ENCODE results near the gene AP3B1.

Gene AP3B1

GRCh38 chr5:78279194-78279593, 15.3 kb downstream of the AP3B1 start:
- H3K4me1 ChIP-seq (ENCODE audit: control insufficient read depth, low read depth, low read length) = no peaks in the 10 kb centered on the region
- H2AK5ac ChIP-seq (ENCODE audit: low read length) = no peak overlapping the region
- H3K4ac ChIP-seq (ENCODE audit: low read depth, low read length) = no peak overlapping the region
- H4K8ac ChIP-seq (ENCODE audit: low read depth, low read length) = no peak overlapping the region
- H3K4me2 ChIP-seq (ENCODE audit: low read length) = no peak overlapping the region
- no peak overlapping the region for H3K27ac ChIP-seq (ENCODE audit: low read depth, low read length)
- DNase-seq = no peak
- no peak overlapping the region for H3K23ac ChIP-seq (ENCODE audit: low read length)
- H3K9ac ChIP-seq (ENCODE audit: low read length) = no peak overlapping the region
- H3K18ac ChIP-seq (ENCODE audit: low read length) = no peak overlapping the region
- no peak overlapping the region for H3K56ac ChIP-seq (ENCODE audit: low read length)
- H4K5ac ChIP-seq (ENCODE audit: low read length) = no peak overlapping the region
- no CpG with 5 or more reads among the region's 5 CpGs for WGBS (ENCODE audit: extremely low coverage, insufficient coverage, low lambda C conversion rate)
- H2BK120ac ChIP-seq (ENCODE audit: low read depth, low read length) = no peak overlapping the region
- no peaks in the 10 kb centered on the region for H3K36me3 ChIP-seq (ENCODE audit: control insufficient read depth, insufficient read depth, low read length)
- H3K4me3 ChIP-seq (ENCODE audit: low read length) = no peak overlapping the region
- H2BK5ac ChIP-seq (ENCODE audit: low read length) = no peak overlapping the region
- H3K27me3 ChIP-seq (ENCODE audit: insufficient read depth, low read length, poor library complexity) = no peaks in the 10 kb centered on the region
- H3K79me1 ChIP-seq (ENCODE audit: low read length) = peaks cover 6% of the 10 kb centered on the region
- H2BK15ac ChIP-seq (replicated peaks; ENCODE audit: low read depth) = no peak overlapping the region
- peaks cover 9% of the 10 kb centered on the region for H3K79me2 ChIP-seq (ENCODE audit: control insufficient read depth, insufficient read depth, low read length)

GRCh38 chr5:78277715-78278114, 16.8 kb downstream of the AP3B1 start:
- Histone ChIP-seq H3K79me1 (ENCODE audit: low read length) (peaks cover 3% of the 10 kb centered on the region), H3K18ac (ENCODE audit: low read length) (no peak overlapping the region), H3K9ac (ENCODE audit: low read length) (no peak overlapping the region), H3K27ac (ENCODE audit: low read depth, low read length) (no peak overlapping the region), H4K5ac (ENCODE audit: low read length) (no peak overlapping the region), H2AK5ac (ENCODE audit: low read length) (no peak overlapping the region), H2BK5ac (ENCODE audit: low read length) (no peak overlapping the region), H3K79me2 (ENCODE audit: control insufficient read depth, insufficient read depth, low read length) (peaks cover 8% of the 10 kb centered on the region), H4K8ac (ENCODE audit: low read depth, low read length) (no peak overlapping the region), H3K4me1 (ENCODE audit: control insufficient read depth, low read depth, low read length) (no peaks in the 10 kb centered on the region), H2BK15ac (replicated peaks; ENCODE audit: low read depth) (no peak overlapping the region), H3K27me3 (ENCODE audit: insufficient read depth, low read length, poor library complexity) (no peaks in the 10 kb centered on the region), H3K4me2 (ENCODE audit: low read length) (no peak overlapping the region), H3K23ac (ENCODE audit: low read length) (no peak overlapping the region), H3K4ac (ENCODE audit: low read depth, low read length) (no peak overlapping the region), H2BK120ac (ENCODE audit: low read depth, low read length) (no peak overlapping the region), H3K36me3 (ENCODE audit: control insufficient read depth, insufficient read depth, low read length) (no peaks in the 10 kb centered on the region), H3K56ac (ENCODE audit: low read length) (no peak overlapping the region), H3K4me3 (ENCODE audit: low read length) (no peak overlapping the region)
- no CpG with 5 or more reads among the region's 1 CpG for WGBS (ENCODE audit: extremely low coverage, insufficient coverage, low lambda C conversion rate)
- DNase-seq = no peak

DNA sequence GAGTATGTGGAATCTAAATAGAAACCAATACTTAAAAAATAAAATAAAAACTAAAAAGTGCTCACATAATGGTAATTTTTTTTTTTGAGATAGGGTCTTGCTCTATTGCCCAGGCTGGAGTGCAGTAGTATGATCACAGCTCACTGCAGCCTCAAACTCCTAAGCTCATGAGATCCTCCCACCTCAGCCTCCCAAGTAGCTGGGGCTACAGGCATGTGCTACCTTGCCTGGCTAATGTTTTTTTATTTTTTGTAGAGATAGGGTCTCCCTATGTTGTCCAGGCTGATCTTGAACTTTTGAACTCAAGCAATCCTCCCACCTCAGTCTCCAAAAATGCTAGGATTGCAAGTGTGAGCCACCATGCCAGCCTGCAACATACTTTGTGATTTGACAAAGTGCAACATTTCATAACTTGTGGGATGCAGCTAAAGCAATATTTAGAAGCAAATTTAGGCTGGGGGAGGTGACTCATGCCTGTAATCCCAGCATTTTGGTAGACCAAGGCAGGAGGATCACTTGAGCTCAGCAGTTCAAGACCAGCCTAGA, 18.4 kb downstream of the AP3B1 start:
- no peaks in the 10 kb centered on the region for H3K4me1 ChIP-seq (ENCODE audit: control insufficient read depth, low read depth, low read length)
- no peak overlapping the region for H3K4me2 ChIP-seq (ENCODE audit: low read length)
- H3K4ac ChIP-seq (ENCODE audit: low read depth, low read length) = no peak overlapping the region
- no peak overlapping the region for H2BK15ac ChIP-seq (replicated peaks; ENCODE audit: low read depth)
- peaks cover 3% of the 10 kb centered on the region for H3K79me1 ChIP-seq (ENCODE audit: low read length)
- no peak overlapping the region for H4K8ac ChIP-seq (ENCODE audit: low read depth, low read length)
- H3K4me3 ChIP-seq (ENCODE audit: low read length) = no peak overlapping the region
- no peaks in the 10 kb centered on the region for H3K27me3 ChIP-seq (ENCODE audit: insufficient read depth, low read length, poor library complexity)
- H4K5ac ChIP-seq (ENCODE audit: low read length) = no peak overlapping the region
- H3K36me3 ChIP-seq (ENCODE audit: control insufficient read depth, insufficient read depth, low read length) = no peaks in the 10 kb centered on the region
- H2AK5ac ChIP-seq (ENCODE audit: low read length) = no peak overlapping the region
- no peak overlapping the region for H3K56ac ChIP-seq (ENCODE audit: low read length)
- H3K9ac ChIP-seq (ENCODE audit: low read length) = no peak overlapping the region
- no peak overlapping the region for H3K23ac ChIP-seq (ENCODE audit: low read length)
- no peak overlapping the region for H3K18ac ChIP-seq (ENCODE audit: low read length)
- no peak overlapping the region for H2BK5ac ChIP-seq (ENCODE audit: low read length)
- no peak overlapping the region for H3K27ac ChIP-seq (ENCODE audit: low read depth, low read length)
- peaks cover 8% of the 10 kb centered on the region for H3K79me2 ChIP-seq (ENCODE audit: control insufficient read depth, insufficient read depth, low read length)
- DNase-seq = no peak
- H2BK120ac ChIP-seq (ENCODE audit: low read depth, low read length) = no peak overlapping the region

GRCh38 chr5:78274540-78275197, 19.8 kb downstream of the AP3B1 start:
- no peak overlapping the region for H3K9ac ChIP-seq (ENCODE audit: low read length)
- no peaks in the 10 kb centered on the region for H3K4me1 ChIP-seq (ENCODE audit: control insufficient read depth, low read depth, low read length)
- H2BK5ac ChIP-seq (ENCODE audit: low read length) = no peak overlapping the region
- H2BK120ac ChIP-seq (ENCODE audit: low read depth, low read length) = no peak overlapping the region
- H3K79me1 ChIP-seq (ENCODE audit: low read length) = peaks cover 3% of the 10 kb centered on the region
- H3K36me3 ChIP-seq (ENCODE audit: control insufficient read depth, insufficient read depth, low read length) = no peaks in the 10 kb centered on the region
- H4K8ac ChIP-seq (ENCODE audit: low read depth, low read length) = no peak overlapping the region
- no peak overlapping the region for H3K4me2 ChIP-seq (ENCODE audit: low read length)
- no peak overlapping the region for H2BK15ac ChIP-seq (replicated peaks; ENCODE audit: low read depth)
- H3K23ac ChIP-seq (ENCODE audit: low read length) = no peak overlapping the region
- no CpG with 5 or more reads among the region's 1 CpG for WGBS (ENCODE audit: extremely low coverage, insufficient coverage, low lambda C conversion rate)
- H3K4ac ChIP-seq (ENCODE audit: low read depth, low read length) = no peak overlapping the region
- no peak overlapping the region for H2AK5ac ChIP-seq (ENCODE audit: low read length)
- H4K5ac ChIP-seq (ENCODE audit: low read length) = no peak overlapping the region
- no peak overlapping the region for H3K4me3 ChIP-seq (ENCODE audit: low read length)
- H3K27me3 ChIP-seq (ENCODE audit: insufficient read depth, low read length, poor library complexity) = no peaks in the 10 kb centered on the region
- no peak overlapping the region for H3K27ac ChIP-seq (ENCODE audit: low read depth, low read length)
- DNase-seq = no peak
- no peak overlapping the region for H3K56ac ChIP-seq (ENCODE audit: low read length)
- no peak overlapping the region for H3K18ac ChIP-seq (ENCODE audit: low read length)
- H3K79me2 ChIP-seq (ENCODE audit: control insufficient read depth, insufficient read depth, low read length) = peaks cover 8% of the 10 kb centered on the region

GRCh38 chr5:78273436-78273835, 21.1 kb downstream of the AP3B1 start:
- Histone ChIP-seq H2AK5ac (ENCODE audit: low read length) (no peak overlapping the region), H3K4me1 (ENCODE audit: control insufficient read depth, low read depth, low read length) (no peaks in the 10 kb centered on the region), H3K79me2 (ENCODE audit: control insufficient read depth, insufficient read depth, low read length) (peaks cover 8% of the 10 kb centered on the region), H2BK5ac (ENCODE audit: low read length) (no peak overlapping the region), H3K18ac (ENCODE audit: low read length) (no peak overlapping the region), H3K27ac (ENCODE audit: low read depth, low read length) (no peak overlapping the region), H2BK15ac (replicated peaks; ENCODE audit: low read depth) (no peak overlapping the region), H2BK120ac (ENCODE audit: low read depth, low read length) (no peak overlapping the region), H3K4ac (ENCODE audit: low read depth, low read length) (no peak overlapping the region), H4K8ac (ENCODE audit: low read depth, low read length) (no peak overlapping the region), H3K9ac (ENCODE audit: low read length) (no peak overlapping the region), H3K56ac (ENCODE audit: low read length) (no peak overlapping the region), H3K79me1 (ENCODE audit: low read length) (peaks cover 3% of the 10 kb centered on the region), H3K36me3 (ENCODE audit: control insufficient read depth, insufficient read depth, low read length) (no peaks in the 10 kb centered on the region), H3K4me2 (ENCODE audit: low read length) (no peak overlapping the region), H4K5ac (ENCODE audit: low read length) (no peak overlapping the region), H3K27me3 (ENCODE audit: insufficient read depth, low read length, poor library complexity) (no peaks in the 10 kb centered on the region), H3K23ac (ENCODE audit: low read length) (no peak overlapping the region), H3K4me3 (ENCODE audit: low read length) (no peak overlapping the region)
- DNase-seq = no peak
- WGBS (ENCODE audit: extremely low coverage, insufficient coverage, low lambda C conversion rate) = no CpG with 5 or more reads among the region's 1 CpG

DNA sequence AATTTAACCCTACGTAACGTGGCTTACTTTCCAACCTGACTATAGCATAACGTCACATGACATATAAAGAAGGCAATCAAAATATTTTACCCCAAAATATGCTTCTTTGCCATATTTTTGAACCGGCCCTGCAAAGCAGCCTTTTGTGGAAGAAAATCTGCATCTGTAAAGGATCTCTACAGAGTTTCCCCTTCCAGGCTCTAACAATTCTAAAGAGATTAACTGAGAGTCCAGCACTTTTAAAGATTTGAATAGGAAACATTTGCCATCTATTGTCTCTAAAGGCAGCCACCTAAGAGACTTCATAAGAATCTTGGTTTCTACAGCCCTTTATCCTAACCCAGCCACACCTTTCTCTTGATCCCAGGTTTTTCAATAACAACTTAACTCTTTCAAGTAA, 22.7 kb downstream of the AP3B1 start:
- H3K23ac ChIP-seq (ENCODE audit: low read length) = no peak overlapping the region
- H4K5ac ChIP-seq (ENCODE audit: low read length) = no peak overlapping the region
- no peak overlapping the region for H3K56ac ChIP-seq (ENCODE audit: low read length)
- H2BK5ac ChIP-seq (ENCODE audit: low read length) = no peak overlapping the region
- H4K8ac ChIP-seq (ENCODE audit: low read depth, low read length) = no peak overlapping the region
- H2BK15ac ChIP-seq (replicated peaks; ENCODE audit: low read depth) = no peak overlapping the region
- H3K36me3 ChIP-seq (ENCODE audit: control insufficient read depth, insufficient read depth, low read length) = no peaks in the 10 kb centered on the region
- H3K79me2 ChIP-seq (ENCODE audit: control insufficient read depth, insufficient read depth, low read length) = peaks cover 8% of the 10 kb centered on the region
- peaks cover 3% of the 10 kb centered on the region for H3K79me1 ChIP-seq (ENCODE audit: low read length)
- DNase-seq = no peak
- no CpG with 5 or more reads among the region's 4 CpGs for WGBS (ENCODE audit: extremely low coverage, insufficient coverage, low lambda C conversion rate)
- H2AK5ac ChIP-seq (ENCODE audit: low read length) = no peak overlapping the region
- no peaks in the 10 kb centered on the region for H3K4me1 ChIP-seq (ENCODE audit: control insufficient read depth, low read depth, low read length)
- no peak overlapping the region for H3K9ac ChIP-seq (ENCODE audit: low read length)
- H3K18ac ChIP-seq (ENCODE audit: low read length) = no peak overlapping the region
- H3K27me3 ChIP-seq (ENCODE audit: insufficient read depth, low read length, poor library complexity) = no peaks in the 10 kb centered on the region
- H3K4me3 ChIP-seq (ENCODE audit: low read length) = no peak overlapping the region
- no peak overlapping the region for H3K4ac ChIP-seq (ENCODE audit: low read depth, low read length)
- no peak overlapping the region for H3K27ac ChIP-seq (ENCODE audit: low read depth, low read length)
- H2BK120ac ChIP-seq (ENCODE audit: low read depth, low read length) = no peak overlapping the region
- H3K4me2 ChIP-seq (ENCODE audit: low read length) = no peak overlapping the region

Measured in mesendoderm (in vitro differentiated cells).